Activated T-cell treated with anti-CD3 and anti-CD28 coated beads, Interleukin-2, amount 50 U/mL, for 4 hours (primary cell): ENCODE measurements around the gene HMG20A. TPM values are rescaled to one million over a fixed set of nuclear protein-coding genes. Genes with fewer than 3 reads are reported as not detected.

Experiments used
- ATAC-seq, 2 donors: fragments of 200-7000 bp; cut with Tn5 transposase; one replicate each; pipeline ENCODE4 v1.10.0; 2021
- DNase-seq: peaks from one replicate; pipeline ENCODE4 v3.0.0-alpha.2; 2020
- H3K27me3 Mint-ChIP-seq: one replicate; pipeline ENCODE4 v1.8.0; 2021; ENCODE audit warnings: low read depth, mixed read lengths
- H3K36me3 Mint-ChIP-seq: one replicate; pipeline ENCODE4 v1.8.0; 2022; ENCODE audit warnings: mixed read lengths; ENCODE audit not compliant: insufficient read depth
- H3K4me1 Mint-ChIP-seq: one replicate; pipeline ENCODE4 v1.8.0; 2021; ENCODE audit warnings: low read depth, mixed read lengths
- H3K4me3 Mint-ChIP-seq: one replicate; pipeline ENCODE4 v1.8.0; 2021; ENCODE audit warnings: mild to moderate bottlenecking, moderate library complexity, mixed read lengths
- H3K9me3 Mint-ChIP-seq: one replicate; pipeline ENCODE4 v1.8.0; 2021; ENCODE audit warnings: mixed read lengths
- total RNA-seq, 3 donors: library from RNA; stranded (reverse); gene quantifications; one replicate each; pipeline ENCODE4 v1.2.1, GENCODE V29; 2021

HMG20A gene
- total RNA-seq, 3 donors from 2014 or later: 32.7 to 35.1 (median 34.3) TPM

GRCh38 chr15:77483425-77484140 is 62.9 kb downstream of the HMG20A start:
- Mint-ChIP-seq H3K36me3 (peaks cover 44% of the 10 kb centered on the region), H3K4me1 (peaks cover 18% of the 10 kb centered on the region), H3K4me3 (no peak overlapping the region), H3K9me3 (no peaks in the 10 kb centered on the region), H3K27me3 (no peaks in the 10 kb centered on the region)
- no peak for DNase-seq
- no peak for ATAC-seq

- Mint-ChIP-seq H3K9me3 (no peaks in the 10 kb centered on the region), H3K36me3 (peaks cover 38% of the 10 kb centered on the region), H3K4me1 (peaks cover 18% of the 10 kb centered on the region), H3K4me3 (no peak overlapping the region), H3K27me3 (no peaks in the 10 kb centered on the region)
- ATAC-seq: no peak
- DNase-seq: no peak
Observed at GRCh38 chr15:77484994-77485393, 64.3 kb downstream of the HMG20A start.

- H3K27me3 Mint-ChIP-seq: no peaks in the 10 kb centered on the region
- ATAC-seq: no peak
- H3K36me3 Mint-ChIP-seq: peaks cover 37% of the 10 kb centered on the region
- H3K4me1 Mint-ChIP-seq: peaks cover 18% of the 10 kb centered on the region
- H3K9me3 Mint-ChIP-seq: no peaks in the 10 kb centered on the region
- DNase-seq: no peak
- no peak overlapping the region for H3K4me3 Mint-ChIP-seq
Observed at GRCh38 chr15:77486542-77487468, 66.1 kb downstream of the HMG20A start.

GRCh38 chr15:77487469-77487842 is 66.8 kb downstream of the HMG20A start:
- peaks cover 20% of the 10 kb centered on the region for H3K4me1 Mint-ChIP-seq

GRCh38 chr15:77487888-77488287 is 67.2 kb downstream of the HMG20A start:
- no peaks in the 10 kb centered on the region for H3K9me3 Mint-ChIP-seq
- no peak overlapping the region for H3K4me3 Mint-ChIP-seq
- no peak for ATAC-seq
- H3K4me1 Mint-ChIP-seq: peaks cover 21% of the 10 kb centered on the region
- peaks cover 31% of the 10 kb centered on the region for H3K36me3 Mint-ChIP-seq
- no peak for DNase-seq
- no peaks in the 10 kb centered on the region for H3K27me3 Mint-ChIP-seq

More at GRCh38 chr15:77487469-77487842, 66.8 kb downstream of the HMG20A start:
- peaks cover 35% of the 10 kb centered on the region for H3K36me3 Mint-ChIP-seq
- ATAC-seq (no peak), DNase-seq (no peak)
- no peak overlapping the region for H3K4me3 Mint-ChIP-seq
- H3K27me3 Mint-ChIP-seq: no peaks in the 10 kb centered on the region
- H3K9me3 Mint-ChIP-seq: no peaks in the 10 kb centered on the region

GRCh38 chr15:77489647-77490046 is 69.0 kb downstream of the HMG20A start:
- H3K36me3 Mint-ChIP-seq: peaks cover 19% of the 10 kb centered on the region

GRCh38 chr15:77493324-77493907 is 72.7 kb downstream of the HMG20A start:
- no peaks in the 10 kb centered on the region for H3K27me3 Mint-ChIP-seq
- H3K4me3 Mint-ChIP-seq: no peak overlapping the region
- H3K4me1 Mint-ChIP-seq: peaks cover 21% of the 10 kb centered on the region
- ATAC-seq (peak; percentile 69 to 77), DNase-seq (no peak)
- H3K36me3 Mint-ChIP-seq: peaks cover 6% of the 10 kb centered on the region
- no peaks in the 10 kb centered on the region for H3K9me3 Mint-ChIP-seq

More at GRCh38 chr15:77489647-77490046, 69.0 kb downstream of the HMG20A start:
- no peaks in the 10 kb centered on the region for H3K9me3 Mint-ChIP-seq
- DNase-seq (no peak), ATAC-seq (no peak)
- H3K4me1 Mint-ChIP-seq: peaks cover 36% of the 10 kb centered on the region
- no peak overlapping the region for H3K4me3 Mint-ChIP-seq
- no peaks in the 10 kb centered on the region for H3K27me3 Mint-ChIP-seq

- ATAC-seq (no peak), DNase-seq (no peak)
- Mint-ChIP-seq H3K4me1 (peaks cover 20% of the 10 kb centered on the region), H3K27me3 (no peaks in the 10 kb centered on the region), H3K36me3 (peaks cover 5% of the 10 kb centered on the region), H3K4me3 (no peak overlapping the region), H3K9me3 (no peaks in the 10 kb centered on the region)
Observed at GRCh38 chr15:77494073-77494867, 73.6 kb downstream of the HMG20A start.

GRCh38 chr15:77494964-77495363 is 74.3 kb downstream of the HMG20A start:
- H3K4me1 Mint-ChIP-seq: peaks cover 20% of the 10 kb centered on the region
- no peak for ATAC-seq

GRCh38 chr15:77495838-77496596 is 75.3 kb downstream of the HMG20A start:
- no peak for ATAC-seq

More at GRCh38 chr15:77494964-77495363, 74.3 kb downstream of the HMG20A start:
- H3K36me3 Mint-ChIP-seq: peaks cover 5% of the 10 kb centered on the region
- no peaks in the 10 kb centered on the region for H3K27me3 Mint-ChIP-seq
- H3K9me3 Mint-ChIP-seq: no peaks in the 10 kb centered on the region
- no peak overlapping the region for H3K4me3 Mint-ChIP-seq
- no peak for DNase-seq

GRCh38 chr15:77496715-77497109 is 76.0 kb downstream of the HMG20A start:
- Mint-ChIP-seq H3K4me1 (peaks cover 20% of the 10 kb centered on the region), H3K27me3 (no peaks in the 10 kb centered on the region), H3K9me3 (no peaks in the 10 kb centered on the region), H3K4me3 (no peak overlapping the region), H3K36me3 (no peaks in the 10 kb centered on the region)
- ATAC-seq: peak; percentile 77 to 80
- peak; percentile 70 for DNase-seq

More at GRCh38 chr15:77495838-77496596, 75.3 kb downstream of the HMG20A start:
- Mint-ChIP-seq H3K27me3 (no peaks in the 10 kb centered on the region), H3K4me1 (peaks cover 20% of the 10 kb centered on the region), H3K4me3 (no peak overlapping the region), H3K9me3 (no peaks in the 10 kb centered on the region), H3K36me3 (no peaks in the 10 kb centered on the region)
- DNase-seq: no peak

- H3K4me1 Mint-ChIP-seq: peaks cover 20% of the 10 kb centered on the region
- no peaks in the 10 kb centered on the region for H3K27me3 Mint-ChIP-seq
- H3K9me3 Mint-ChIP-seq: no peaks in the 10 kb centered on the region
- no peak for DNase-seq
- no peak overlapping the region for H3K4me3 Mint-ChIP-seq
- H3K36me3 Mint-ChIP-seq: no peaks in the 10 kb centered on the region
- ATAC-seq: no peak
Observed at GRCh38 chr15:77497110-77497737, 76.5 kb downstream of the HMG20A start.

GRCh38 chr15:77497942-77498361 is 77.3 kb downstream of the HMG20A start:
- Mint-ChIP-seq H3K4me1 (peaks cover 16% of the 10 kb centered on the region), H3K4me3 (no peak overlapping the region), H3K9me3 (no peaks in the 10 kb centered on the region), H3K36me3 (no peaks in the 10 kb centered on the region), H3K27me3 (no peaks in the 10 kb centered on the region)
- DNase-seq (no peak), ATAC-seq (no peak)
